GM12878 (cell line): ENCODE measurements around the gene ANKRD40CL.

Source experiments
- CTCF ChIP-seq, 3 experiments: IDR thresholded peaks in 2 of 3; conservative IDR thresholded peaks in 1 of 3; 2 replicates each; pipeline ENCODE4 v1.5.1; 2011; ENCODE audit warnings: low read depth in 3 of 3, low read length in 3 of 3, mild to moderate bottlenecking in 3 of 3, control low read depth in 2 of 3, moderate library complexity in 2 of 3, inconsistent platforms in 1 of 3, mixed read lengths in 1 of 3; ENCODE audit not compliant: control insufficient read depth in 2 of 3, insufficient read depth in 1 of 3; ENCODE audit errors: extremely low read depth in 1 of 3
- EP300 ChIP-seq, 2 experiments: fragments of 150-350 bp in 1 of 2; IDR thresholded peaks; 2 replicates each; pipeline ENCODE4 v1.6.1; 2011 to 2012; ENCODE audit warnings: low read depth in 2 of 2, low read length in 2 of 2, borderline replicate concordance in 1 of 2, improper control_type of control experiment in 1 of 2, inconsistent platforms in 1 of 2; ENCODE audit not compliant: control insufficient read depth in 1 of 2
- POLR2A ChIP-seq: IDR thresholded peaks from 2 replicates; pipeline ENCODE4 v1.6.1; 2011; ENCODE audit warnings: low read depth, mild to moderate bottlenecking, low read length
- REST ChIP-seq: IDR thresholded peaks from 2 replicates; pipeline ENCODE4 v1.6.1; 2012; ENCODE audit warnings: mild to moderate bottlenecking, low read depth, low read length

GRCh38 chr17:50719144-50719923 is 48.0 kb downstream of the ANKRD40CL start, which contains the start of gene LUC7L3:
- TF ChIP-seq POLR2A (peak; percentile 99), EP300 (IDR thresholded peaks at IDR 0.05; ENCODE audit: borderline replicate concordance in 1 of 2, control insufficient read depth in 1 of 2, low read depth in 2 of 2, low read length in 2 of 2) (no peak), CTCF (IDR thresholded peaks at IDR 0.05 in 2 of 3, conservative IDR thresholded peaks at IDR 0.05 in 1 of 3; ENCODE audit: control insufficient read depth in 2 of 3, extremely low read depth in 1 of 3, insufficient read depth in 1 of 3, low read depth in 3 of 3, low read length in 3 of 3) (no peak), REST (no peak)
